H9 (cell line): ENCODE measurements around the gene GATA5. TPM values are rescaled to one million over a fixed set of nuclear protein-coding genes. Genes with fewer than 3 reads are reported as not detected.

Source experiments
- DNase-seq: peaks from one replicate; pipeline ENCODE4 v3.0.0-alpha.2; 2017
- H2AFZ ChIP-seq: one replicate; pipeline ENCODE4 v1.6.1; 2013; ENCODE audit warnings: mild to moderate bottlenecking, low read length, control low read depth, moderate library complexity
- H2AK5ac ChIP-seq: 2 replicates; pipeline ENCODE4 v1.6.1; 2013; ENCODE audit warnings: low read length, control low read depth, mixed read lengths; ENCODE audit not compliant: insufficient read length
- H2BK120ac ChIP-seq: one replicate; pipeline ENCODE4 v1.6.1; 2013; ENCODE audit warnings: low read depth, mild to moderate bottlenecking, low read length, control low read depth, inconsistent platforms; ENCODE audit not compliant: poor library complexity, severe bottlenecking
- H2BK12ac ChIP-seq: 2 replicates; pipeline ENCODE4 v1.6.1; 2013; ENCODE audit warnings: low read length, control low read depth, mixed read lengths, low read depth; ENCODE audit not compliant: insufficient read length
- H2BK15ac ChIP-seq: 2 replicates; pipeline ENCODE4 v1.6.1; 2013; ENCODE audit warnings: low read depth, low read length, control low read depth
- H2BK20ac ChIP-seq: one replicate; pipeline ENCODE4 v1.6.1; 2013; ENCODE audit warnings: low read depth, mild to moderate bottlenecking, low read length, control low read depth, inconsistent platforms; ENCODE audit not compliant: poor library complexity, severe bottlenecking
- H2BK5ac ChIP-seq: 2 replicates; pipeline ENCODE4 v1.6.1; 2013; ENCODE audit warnings: low read length, control low read depth, mixed read lengths; ENCODE audit not compliant: insufficient read length
- H3K14ac ChIP-seq: 2 replicates; pipeline ENCODE4 v1.6.1; 2013; ENCODE audit warnings: low read length, control low read depth; ENCODE audit not compliant: insufficient read depth
- H3K18ac ChIP-seq: 2 replicates; pipeline ENCODE4 v1.6.1; 2013; ENCODE audit warnings: low read depth, mild to moderate bottlenecking, mixed read lengths, low read length, control low read depth; ENCODE audit not compliant: insufficient read length
- H3K23ac ChIP-seq: 2 replicates; pipeline ENCODE4 v1.6.1; 2013; ENCODE audit warnings: low read length, control low read depth, mixed read lengths, low read depth; ENCODE audit not compliant: insufficient read length
- H3K23me2 ChIP-seq: 2 replicates; pipeline ENCODE4 v1.6.1; 2013; ENCODE audit warnings: low read depth, mild to moderate bottlenecking, mixed read lengths, low read length, control low read depth; ENCODE audit not compliant: insufficient read length, poor library complexity, severe bottlenecking
- H3K27ac ChIP-seq: 2 replicates; pipeline ENCODE4 v1.5.1; 2013; ENCODE audit warnings: low read length, control low read depth, mixed read lengths, low read depth; ENCODE audit not compliant: insufficient read length
- H3K27me3 ChIP-seq: 2 replicates; pipeline ENCODE4 v1.6.1; 2013; ENCODE audit warnings: low read length, control low read depth, inconsistent platforms; ENCODE audit not compliant: insufficient read depth
- H3K4ac ChIP-seq: 2 replicates; pipeline ENCODE4 v1.6.1; 2013; ENCODE audit warnings: low read depth, mild to moderate bottlenecking, control low read depth, inconsistent platforms, low read length, moderate library complexity
- H3K4me1 ChIP-seq: 2 replicates; pipeline ENCODE4 v1.6.1; 2013; ENCODE audit warnings: low read length, control low read depth, inconsistent platforms; ENCODE audit not compliant: insufficient read depth
- H3K4me2 ChIP-seq: 2 replicates; pipeline ENCODE4 v1.6.1; 2013; ENCODE audit warnings: low read length, control low read depth, mixed read lengths; ENCODE audit not compliant: insufficient read length, insufficient read depth
- H3K56ac ChIP-seq: 2 replicates; pipeline ENCODE4 v1.6.1; 2013; ENCODE audit warnings: low read depth, mild to moderate bottlenecking, mixed read lengths, low read length, control low read depth; ENCODE audit not compliant: insufficient read length
- H3K79me1 ChIP-seq: 2 replicates; pipeline ENCODE4 v1.6.1; 2013; ENCODE audit warnings: low read depth, mild to moderate bottlenecking, moderate library complexity, low read length, control low read depth, inconsistent platforms; ENCODE audit not compliant: insufficient read depth, poor library complexity, severe bottlenecking
- H3K79me2 ChIP-seq: 2 replicates; pipeline ENCODE4 v1.6.1; 2013; ENCODE audit warnings: low read length, control low read depth, inconsistent platforms; ENCODE audit not compliant: insufficient read depth
- H3K9ac ChIP-seq: 2 replicates; pipeline ENCODE4 v1.6.1; 2013; ENCODE audit warnings: low read length, control low read depth, mixed read lengths; ENCODE audit not compliant: insufficient read length; ENCODE audit errors: extremely low read depth
- H3K9me3 ChIP-seq: one replicate; pipeline ENCODE4 v1.6.1; 2013; ENCODE audit warnings: low read depth, low read length, inconsistent platforms; ENCODE audit not compliant: control insufficient read depth
- H3T11ph ChIP-seq: one replicate; pipeline ENCODE4 v1.6.1; 2013; ENCODE audit warnings: mild to moderate bottlenecking, low read length, control low read depth, inconsistent platforms
- H4K20me1 ChIP-seq: one replicate; pipeline ENCODE4 v1.6.1; 2013; ENCODE audit not compliant: control insufficient read depth, insufficient read length, insufficient read depth
- H4K5ac ChIP-seq: 2 replicates; pipeline ENCODE4 v1.6.1; 2013; ENCODE audit warnings: low read depth, mild to moderate bottlenecking, mixed read lengths, low read length, control low read depth; ENCODE audit not compliant: insufficient read length
- H4K8ac ChIP-seq: replicated peaks from 2 replicates; pipeline ENCODE4 v1.6.1; 2013; ENCODE audit warnings: low read length, control low read depth, mixed read lengths, low read depth; ENCODE audit not compliant: insufficient read length
- H4K91ac ChIP-seq: 2 replicates; pipeline ENCODE4 v1.6.1; 2013; ENCODE audit warnings: low read depth, mild to moderate bottlenecking, moderate library complexity, mixed read lengths, low read length, control low read depth; ENCODE audit not compliant: insufficient read length
- H3K27ac Mint-ChIP-seq, 3 experiments: 2 replicates in 2 of 3; 3 replicates in 1 of 3; pipeline ENCODE4 v1.8.0; 2020 to 2021; ENCODE audit warnings: mixed read lengths in 3 of 3, mild to moderate bottlenecking in 1 of 3, moderate library complexity in 1 of 3
- H3K27me3 Mint-ChIP-seq: 2 replicates; pipeline ENCODE4 v1.8.0; 2021; ENCODE audit warnings: low read depth, mild to moderate bottlenecking, moderate library complexity, mixed read lengths
- H3K36me3 Mint-ChIP-seq, 3 experiments: 2 replicates in 2 of 3; 3 replicates in 1 of 3; pipeline ENCODE4 v1.8.0; 2020 to 2021; ENCODE audit warnings: low read depth in 3 of 3, mixed read lengths in 3 of 3; ENCODE audit not compliant: insufficient read depth in 1 of 3
- H3K4me1 Mint-ChIP-seq, 2 experiments: 2 replicates each; pipeline ENCODE4 v1.8.0; 2020; ENCODE audit warnings: mixed read lengths in 2 of 2
- H3K4me3 Mint-ChIP-seq, 2 experiments: 2 replicates in 1 of 2; 3 replicates in 1 of 2; pipeline ENCODE4 v1.8.0; 2020 to 2021; ENCODE audit warnings: mild to moderate bottlenecking in 2 of 2, mixed read lengths in 2 of 2, moderate library complexity in 1 of 2
- H3K9me3 Mint-ChIP-seq, 2 experiments: 2 replicates in 1 of 2; 3 replicates in 1 of 2; pipeline ENCODE4 v1.8.0; 2020; ENCODE audit warnings: mild to moderate bottlenecking in 2 of 2, mixed read lengths in 2 of 2, moderate library complexity in 1 of 2
- WGBS: extraction: QIAGEN DNeasy Blood & Tissue Kit; methylation state at CpG from one replicate; pipeline ENCODE4 v1.1.7; 2013; ENCODE audit warnings: missing lambda C conversion rate, low lambda C conversion rate, mixed read lengths; ENCODE audit not compliant: insufficient read length; ENCODE audit errors: extremely low coverage; 5-methylcytosine and 5-hydroxymethylcytosine counted together
- total RNA-seq: library from RNA; stranded (reverse); gene quantifications from 2 replicates; pipeline ENCODE4 v1.2.1, GENCODE V29; 2021
- TF ChIP-seq, protein P1 (sequence below): fragments of 200-600 bp; sonication (generic); conservative IDR thresholded peaks from 3 replicates; pipeline ENCODE4 v1.8.0; 2021; ENCODE audit warnings: antibody characterized with exemption, mild to moderate bottlenecking

Gene GATA5
- total RNA-seq, 1 experiment from 2014 or later: 0.24 TPM

DNA sequence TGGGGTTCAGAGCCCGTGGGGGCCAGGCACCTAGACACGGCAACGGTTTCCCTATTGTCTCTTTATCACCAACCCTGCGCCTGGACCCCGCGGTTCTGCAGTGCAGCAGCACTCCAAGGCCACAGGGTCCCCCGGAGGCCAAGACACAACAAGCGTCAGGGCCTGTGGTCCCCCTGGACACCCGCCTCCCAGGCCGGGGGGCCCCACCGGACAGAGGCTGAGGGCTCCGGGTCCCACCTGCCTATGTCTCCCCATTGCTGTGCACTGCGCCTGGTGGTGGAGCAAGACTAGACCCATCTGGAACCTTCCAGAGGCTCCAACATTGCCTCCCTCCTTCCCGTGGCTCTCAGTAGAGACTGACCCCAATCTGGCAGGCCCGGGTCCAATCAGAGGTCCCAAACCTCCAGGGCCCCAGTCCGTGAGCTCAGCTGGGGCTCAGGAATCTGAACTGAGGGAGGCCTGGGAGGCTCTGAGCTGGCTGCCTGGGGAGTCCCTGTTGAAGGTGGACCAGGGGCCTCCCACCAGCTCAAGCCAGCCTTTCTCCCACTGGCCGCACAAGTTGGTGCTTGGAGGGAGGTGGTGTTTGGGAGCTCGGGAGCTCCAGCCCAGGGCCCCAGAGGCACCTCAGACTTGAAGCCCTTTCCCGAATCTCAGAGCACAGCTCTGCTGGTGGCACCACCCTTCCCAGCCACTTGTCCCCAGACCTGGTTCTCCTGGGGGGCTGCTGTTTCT lies 8.8 kb downstream of the GATA5 start:
- no peaks in the 10 kb centered on the region for H3K36me3 Mint-ChIP-seq

More for the DNA sequence above, 8.8 kb downstream of the GATA5 start:
- no peak overlapping the region for H2BK12ac ChIP-seq
- no peak overlapping the region for H3K56ac ChIP-seq
- H3K27ac Mint-ChIP-seq: no peak overlapping the region; a peak in 1 of 7 replicates
- H4K8ac ChIP-seq: no peak overlapping the region
- H3K14ac ChIP-seq: no peak overlapping the region
- no peak overlapping the region for H2BK15ac ChIP-seq
- H2AFZ ChIP-seq: no peak overlapping the region
- no peak for DNase-seq
- H3K18ac ChIP-seq: no peak overlapping the region
- no peak overlapping the region for H4K91ac ChIP-seq
- no CpG with 5 or more reads among the region's 19 CpGs for WGBS
- H3K23me2 ChIP-seq: no peaks in the 10 kb centered on the region
- no peaks in the 10 kb centered on the region for H3K4me1 ChIP-seq
- H4K5ac ChIP-seq: no peak overlapping the region
- no peak overlapping the region for H3T11ph ChIP-seq
- H3K9ac ChIP-seq: no peak overlapping the region
- H3K9me3 Mint-ChIP-seq: no peaks in the 10 kb centered on the region
- no peak overlapping the region for H2BK20ac ChIP-seq
- H3K23ac ChIP-seq: no peak overlapping the region
- no peaks in the 10 kb centered on the region for H4K20me1 ChIP-seq
- H3K27me3 Mint-ChIP-seq: peaks cover 19% of the 10 kb centered on the region
- H3K4me1 Mint-ChIP-seq: peaks cover 0 to 8% of the 10 kb centered on the region in 2 experiments; a peak in 2 of 4 replicates
- H3K27me3 ChIP-seq: no peaks in the 10 kb centered on the region
- H3K79me2 ChIP-seq: no peaks in the 10 kb centered on the region
- no peaks in the 10 kb centered on the region for H3K9me3 ChIP-seq
- no peak overlapping the region for H2AK5ac ChIP-seq
- TF ChIP-seq, protein P1, sequence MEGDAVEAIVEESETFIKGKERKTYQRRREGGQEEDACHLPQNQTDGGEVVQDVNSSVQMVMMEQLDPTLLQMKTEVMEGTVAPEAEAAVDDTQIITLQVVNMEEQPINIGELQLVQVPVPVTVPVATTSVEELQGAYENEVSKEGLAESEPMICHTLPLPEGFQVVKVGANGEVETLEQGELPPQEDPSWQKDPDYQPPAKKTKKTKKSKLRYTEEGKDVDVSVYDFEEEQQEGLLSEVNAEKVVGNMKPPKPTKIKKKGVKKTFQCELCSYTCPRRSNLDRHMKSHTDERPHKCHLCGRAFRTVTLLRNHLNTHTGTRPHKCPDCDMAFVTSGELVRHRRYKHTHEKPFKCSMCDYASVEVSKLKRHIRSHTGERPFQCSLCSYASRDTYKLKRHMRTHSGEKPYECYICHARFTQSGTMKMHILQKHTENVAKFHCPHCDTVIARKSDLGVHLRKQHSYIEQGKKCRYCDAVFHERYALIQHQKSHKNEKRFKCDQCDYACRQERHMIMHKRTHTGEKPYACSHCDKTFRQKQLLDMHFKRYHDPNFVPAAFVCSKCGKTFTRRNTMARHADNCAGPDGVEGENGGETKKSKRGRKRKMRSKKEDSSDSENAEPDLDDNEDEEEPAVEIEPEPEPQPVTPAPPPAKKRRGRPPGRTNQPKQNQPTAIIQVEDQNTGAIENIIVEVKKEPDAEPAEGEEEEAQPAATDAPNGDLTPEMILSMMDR: no peak
- H2BK5ac ChIP-seq: no peak overlapping the region
- H3K27ac ChIP-seq: no peak overlapping the region
- H3K4me3 Mint-ChIP-seq: no peak overlapping the region
- H3K79me1 ChIP-seq: no peaks in the 10 kb centered on the region
- no peak overlapping the region for H2BK120ac ChIP-seq
- no peak overlapping the region for H3K4ac ChIP-seq
- H3K4me2 ChIP-seq: no peak overlapping the region
